ENCODE measurements around the gene CMYA5.
A peak's percentile ranks its signal among the peaks of the same experiment; 100 is the strongest.

Gene CMYA5

DNA sequence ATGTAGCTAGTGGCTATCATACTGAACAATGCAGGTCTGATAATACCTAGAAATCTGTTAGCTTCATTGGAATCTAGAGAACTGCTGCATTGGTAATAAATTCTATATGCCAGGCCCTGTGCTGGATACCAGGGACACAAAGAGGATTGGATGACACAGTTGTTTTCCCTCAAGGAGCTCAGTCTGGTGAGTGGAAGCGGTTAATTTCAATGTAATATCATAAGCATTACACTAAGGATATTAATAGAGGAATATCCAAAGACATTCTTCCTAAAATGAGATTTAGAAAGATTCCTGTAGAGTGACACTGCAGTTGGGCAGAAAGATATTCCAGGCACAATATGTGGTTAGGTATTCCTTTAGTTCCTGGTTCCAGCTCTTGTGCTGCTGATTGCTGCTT, 5.9 kb downstream of the CMYA5 start:
- no peak overlapping the region for H3K27ac ChIP-seq (ENCODE audit: low read length)
- no peak overlapping the region for H3K4me2 ChIP-seq (ENCODE audit: low read length)

GRCh38 chr5:79697222-79698170, 7.9 kb downstream of the CMYA5 start:
- H3K27ac ChIP-seq (ENCODE audit: low read length) = no peak overlapping the region
- H3K36me3 ChIP-seq (replicated peaks; ENCODE audit: low read depth, low read length) = no peaks in the 10 kb centered on the region
- no peak overlapping the region for H3K4me3 ChIP-seq (ENCODE audit: low read length)
- no peak overlapping the region for H2AFZ ChIP-seq (ENCODE audit: low read depth, low read length)
- H3K9ac ChIP-seq (ENCODE audit: low read length) = no peak overlapping the region
- H3K79me2 ChIP-seq (ENCODE audit: low read length) = no peaks in the 10 kb centered on the region
- H3K4me1 ChIP-seq (ENCODE audit: low read length) = peaks cover 23% of the 10 kb centered on the region
- H3K27me3 ChIP-seq (ENCODE audit: low read depth, low read length) = no peaks in the 10 kb centered on the region
- H3K4me2 ChIP-seq (ENCODE audit: low read length) = no peak overlapping the region
- TF ChIP-seq CTCF (IDR thresholded peaks at IDR 0.05; ENCODE audit: low read depth, low read length) (no peak), EZH2phosphoT487 (IDR thresholded peaks at IDR 0.05; ENCODE audit: low read depth) (no peak)
- H4K20me1 ChIP-seq (ENCODE audit: insufficient read depth, low read length) = no peaks in the 10 kb centered on the region
- H3K9me3 ChIP-seq (ENCODE audit: insufficient read depth, low read length) = no peaks in the 10 kb centered on the region

More for the DNA sequence above, 5.9 kb downstream of the CMYA5 start:
- no peaks in the 10 kb centered on the region for H3K27me3 ChIP-seq (ENCODE audit: low read depth, low read length)
- no peak overlapping the region for H2AFZ ChIP-seq (ENCODE audit: low read depth, low read length)
- H3K9me3 ChIP-seq (ENCODE audit: insufficient read depth, low read length) = no peaks in the 10 kb centered on the region
- no peak overlapping the region for H3K9ac ChIP-seq (ENCODE audit: low read length)
- H3K4me3 ChIP-seq (ENCODE audit: low read length) = no peak overlapping the region
- no peaks in the 10 kb centered on the region for H3K36me3 ChIP-seq (replicated peaks; ENCODE audit: low read depth, low read length)
- no peaks in the 10 kb centered on the region for H4K20me1 ChIP-seq (ENCODE audit: insufficient read depth, low read length)
- H3K79me2 ChIP-seq (ENCODE audit: low read length) = no peaks in the 10 kb centered on the region
- TF ChIP-seq CTCF (IDR thresholded peaks at IDR 0.05; ENCODE audit: low read depth, low read length) (no peak), EZH2phosphoT487 (IDR thresholded peaks at IDR 0.05; ENCODE audit: low read depth) (no peak)
- peaks cover 23% of the 10 kb centered on the region for H3K4me1 ChIP-seq (ENCODE audit: low read length)

GRCh38 chr5:79699763-79700400, 10.2 kb downstream of the CMYA5 start:
- no peaks in the 10 kb centered on the region for H3K79me2 ChIP-seq (ENCODE audit: low read length)
- H3K27ac ChIP-seq (ENCODE audit: low read length) = peak overlapping the region; percentile 40; the same call in 1 of the 2 replicates
- H3K36me3 ChIP-seq (replicated peaks; ENCODE audit: low read depth, low read length) = no peaks in the 10 kb centered on the region
- no peaks in the 10 kb centered on the region for H4K20me1 ChIP-seq (ENCODE audit: insufficient read depth, low read length)
- H3K27me3 ChIP-seq (ENCODE audit: low read depth, low read length) = no peaks in the 10 kb centered on the region
- H3K4me3 ChIP-seq (ENCODE audit: low read length) = no peak overlapping the region
- no peak overlapping the region for H3K9ac ChIP-seq (ENCODE audit: low read length)
- H3K4me2 ChIP-seq (ENCODE audit: low read length) = peak overlapping the region; percentile 15; the same call in 1 of the 2 replicates
- H3K4me1 ChIP-seq (ENCODE audit: low read length) = peaks cover 32% of the 10 kb centered on the region
- H3K9me3 ChIP-seq (ENCODE audit: insufficient read depth, low read length) = no peaks in the 10 kb centered on the region
- TF ChIP-seq EZH2phosphoT487 (IDR thresholded peaks at IDR 0.05; ENCODE audit: low read depth) (no peak), CTCF (IDR thresholded peaks at IDR 0.05; ENCODE audit: low read depth, low read length) (no peak)
- H2AFZ ChIP-seq (ENCODE audit: low read depth, low read length) = no peak overlapping the region
